A673 (cell line): ENCODE measurements around the gene CACNA2D2. TPM values are rescaled to one million over a fixed set of nuclear protein-coding genes. Genes with fewer than 3 reads are reported as not detected.
A peak's percentile ranks its signal among the peaks of the same experiment; 100 is the strongest.

ENCODE experiments used
- BruUV-seq: library from RNA; stranded (reverse); fragments of 400-500 nt; replicated peaks from 2 replicates; lab custom pipeline; 2021; lab: Mats Ljungman, UMichigan
- CTCF ChIA-PET: fragments of 300-600 bp; sonication (Branson Sonifier 250); formaldehyde crosslinking; loops from one replicate; lab custom pipeline; 2022; ENCODE audit warnings: antibody characterized with exemption; lab: Charles Lee
- POLR2A ChIA-PET: fragments of 300-600 bp; sonication (Branson Sonifier 250); formaldehyde crosslinking; loops from one replicate; lab custom pipeline; 2022; ENCODE audit warnings: antibody characterized with exemption; ENCODE audit not compliant: low non-redundant PET; lab: Charles Lee
- DNase-seq: peaks from one replicate; pipeline ENCODE4 v3.0.0-alpha.2; 2015; ENCODE audit warnings: low spot score
- H3K27ac ChIP-seq: fragments of 200-600 bp; sonication (generic); 2 replicates; pipeline ENCODE4 v1.5.1; 2016; ENCODE audit warnings: mixed run types, low read depth, mild to moderate bottlenecking, mixed read lengths, antibody characterized with exemption, low read length; ENCODE audit not compliant: poor library complexity, severe bottlenecking
- H3K27me3 ChIP-seq: fragments of 200-600 bp; sonication (generic); replicated peaks from 2 replicates; pipeline ENCODE4 v1.6.1; 2017; ENCODE audit warnings: mixed run types, low read depth, mild to moderate bottlenecking, mixed read lengths, antibody characterized with exemption, low read length; ENCODE audit not compliant: insufficient read depth, poor library complexity
- H3K36me3 ChIP-seq: fragments of 200-600 bp; sonication (generic); 2 replicates; pipeline ENCODE4 v1.6.1; 2016; ENCODE audit warnings: mixed run types, mild to moderate bottlenecking, mixed read lengths, antibody characterized with exemption, low read length; ENCODE audit not compliant: insufficient read depth, poor library complexity, severe bottlenecking
- H3K4me1 ChIP-seq: fragments of 200-600 bp; sonication (generic); 2 replicates; pipeline ENCODE4 v1.6.1; 2017; ENCODE audit warnings: mixed run types, mild to moderate bottlenecking, mixed read lengths, antibody characterized with exemption, low read length; ENCODE audit not compliant: insufficient read depth, poor library complexity, severe bottlenecking
- H3K4me3 ChIP-seq: fragments of 200-600 bp; sonication (generic); 2 replicates; pipeline ENCODE4 v1.5.1; 2016; ENCODE audit warnings: low read depth, mixed run types, mild to moderate bottlenecking, mixed read lengths, low read length; ENCODE audit not compliant: poor library complexity, severe bottlenecking
- H3K9me3 ChIP-seq: fragments of 200-600 bp; sonication (generic); 2 replicates; pipeline ENCODE4 v1.6.1; 2016; ENCODE audit warnings: mixed run types, low read depth, mild to moderate bottlenecking, mixed read lengths, antibody characterized with exemption, low read length; ENCODE audit not compliant: poor library complexity, severe bottlenecking
- EZH2 ChIP-seq: fragments of 200-600 bp; sonication (generic); IDR thresholded peaks from 2 replicates; pipeline ENCODE4 v1.6.1; 2017; ENCODE audit warnings: borderline replicate concordance, low read depth, mild to moderate bottlenecking, mixed read lengths, antibody characterized with exemption, low read length; ENCODE audit not compliant: poor library complexity, severe bottlenecking
- intact Hi-C: fragments of 100-400 bp; cut with micrococcal nuclease; formaldehyde crosslinking; loops from one replicate; pipeline ENCODE4 v1.10.0; 2022; ENCODE audit not compliant: unreplicated experiment
- total RNA-seq: library from RNA; stranded (reverse); gene quantifications from 2 replicates; pipeline ENCODE4 v1.2.3, GENCODE V29; 2021
- TF ChIP-seq, protein P1 (sequence below): fragments of 300-800, 200-600 bp; sonication (generic); conservative IDR thresholded peaks from 2 replicates; pipeline ENCODE4 v1.5.1; 2017; ENCODE audit warnings: low read depth, mild to moderate bottlenecking, antibody characterized with exemption, low read length, moderate library complexity, mixed read lengths

The CACNA2D2 gene
- total RNA-seq, 1 experiment from 2014 or later, result 0.17 TPM

DNA sequence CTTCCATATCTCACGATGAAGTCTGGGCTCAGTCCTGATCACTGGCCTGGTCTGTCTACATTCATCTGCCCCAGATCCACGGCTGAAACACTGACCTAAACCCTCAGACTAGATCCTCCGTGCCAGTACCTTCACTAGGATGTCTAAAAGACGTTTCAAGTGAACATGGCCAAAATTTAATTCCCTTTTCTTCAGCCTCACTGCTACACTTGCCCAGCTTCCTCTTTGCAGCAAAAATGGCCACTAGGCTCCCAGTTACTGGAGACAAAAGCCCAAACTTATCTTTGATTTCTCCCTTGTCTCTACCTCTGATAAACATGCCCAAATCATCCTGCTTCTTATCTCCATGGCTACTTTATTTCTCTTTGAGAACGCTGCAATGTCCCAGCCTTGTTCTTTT, 164.5 kb downstream of the CACNA2D2 start:
- Histone ChIP-seq H3K36me3 (no peaks in the 10 kb centered on the region), H3K9me3 (no peaks in the 10 kb centered on the region), H3K27me3 (no peaks in the 10 kb centered on the region), H3K4me3 (no peak overlapping the region), H3K27ac (no peak overlapping the region), H3K4me1 (no peaks in the 10 kb centered on the region)
- ChIA-PET POLR2A (interaction anchor here (0.7 kb wide), 1 partner anchor 10 kb away, joined by 27 read pairs; no protein-coding TSS in a partner anchor), CTCF (no interaction called here)
- BruUV-seq, result no TSS peak
- TF ChIP-seq, protein P1, sequence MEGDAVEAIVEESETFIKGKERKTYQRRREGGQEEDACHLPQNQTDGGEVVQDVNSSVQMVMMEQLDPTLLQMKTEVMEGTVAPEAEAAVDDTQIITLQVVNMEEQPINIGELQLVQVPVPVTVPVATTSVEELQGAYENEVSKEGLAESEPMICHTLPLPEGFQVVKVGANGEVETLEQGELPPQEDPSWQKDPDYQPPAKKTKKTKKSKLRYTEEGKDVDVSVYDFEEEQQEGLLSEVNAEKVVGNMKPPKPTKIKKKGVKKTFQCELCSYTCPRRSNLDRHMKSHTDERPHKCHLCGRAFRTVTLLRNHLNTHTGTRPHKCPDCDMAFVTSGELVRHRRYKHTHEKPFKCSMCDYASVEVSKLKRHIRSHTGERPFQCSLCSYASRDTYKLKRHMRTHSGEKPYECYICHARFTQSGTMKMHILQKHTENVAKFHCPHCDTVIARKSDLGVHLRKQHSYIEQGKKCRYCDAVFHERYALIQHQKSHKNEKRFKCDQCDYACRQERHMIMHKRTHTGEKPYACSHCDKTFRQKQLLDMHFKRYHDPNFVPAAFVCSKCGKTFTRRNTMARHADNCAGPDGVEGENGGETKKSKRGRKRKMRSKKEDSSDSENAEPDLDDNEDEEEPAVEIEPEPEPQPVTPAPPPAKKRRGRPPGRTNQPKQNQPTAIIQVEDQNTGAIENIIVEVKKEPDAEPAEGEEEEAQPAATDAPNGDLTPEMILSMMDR, result no peak
- TF ChIP-seq EZH2, result no peak
- intact Hi-C loops, result no loop called here
- DNase-seq, result no peak

DNA sequence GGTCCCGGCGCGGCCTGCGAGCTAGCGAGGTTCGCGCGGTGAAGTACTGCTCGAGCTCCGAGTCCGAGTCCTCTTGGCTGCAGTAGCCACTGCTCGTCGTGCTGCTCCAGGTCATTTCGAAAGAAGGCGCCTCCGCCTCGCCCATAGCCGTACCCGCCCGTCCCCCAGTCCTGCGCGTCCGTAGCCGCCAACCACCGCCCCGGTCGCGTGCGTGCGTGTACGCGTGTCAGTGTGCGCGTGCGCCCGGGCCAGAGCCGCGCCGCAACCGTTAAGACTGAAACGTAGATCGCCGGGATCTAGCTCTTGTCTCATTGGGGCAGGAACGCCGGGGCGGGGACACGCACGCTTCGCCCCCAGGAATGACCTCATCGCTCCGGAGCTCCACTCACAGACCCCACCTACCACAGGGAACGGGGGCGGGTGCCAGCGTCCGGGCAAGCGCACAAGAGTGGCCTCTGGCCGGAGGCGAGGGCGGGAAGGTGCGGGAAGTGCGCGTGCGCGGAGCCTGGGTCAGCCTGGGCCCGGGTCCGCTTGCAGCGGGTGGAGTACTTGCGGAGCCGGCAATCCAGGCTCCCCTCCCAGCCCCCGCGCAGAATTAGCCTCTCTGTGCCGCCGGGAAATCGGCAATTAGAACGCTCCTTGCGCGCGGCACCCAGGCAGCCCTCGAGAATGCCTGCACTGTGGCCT, 166.1 kb downstream of the CACNA2D2 start:
- H3K36me3 ChIP-seq, result no peaks in the 10 kb centered on the region
- no peaks in the 10 kb centered on the region for H3K9me3 ChIP-seq
- peak; percentile 95 for DNase-seq
- ChIA-PET CTCF (interaction anchor here (0.5 to 1.5 kb wide), 3 partner anchors 9 to 1052 kb away, joined by 4 to 6 read pairs (median 4); partner anchors contain the start of gene TUSC2), POLR2A (interaction anchor here (1.1 kb wide), 1 partner anchor 9 kb away, joined by 4 read pairs; the partner anchor contains the start of gene TUSC2)
- H3K27ac ChIP-seq, result peak overlapping the region; percentile 90
- BruUV-seq, result no TSS peak
- no peak for TF ChIP-seq EZH2
- TF ChIP-seq, protein P1, result no peak
- H3K27me3 ChIP-seq, result no peaks in the 10 kb centered on the region
- peak overlapping the region; percentile 82 for H3K4me3 ChIP-seq
- intact Hi-C loops, result no loop called here
- H3K4me1 ChIP-seq, result no peaks in the 10 kb centered on the region

DNA sequence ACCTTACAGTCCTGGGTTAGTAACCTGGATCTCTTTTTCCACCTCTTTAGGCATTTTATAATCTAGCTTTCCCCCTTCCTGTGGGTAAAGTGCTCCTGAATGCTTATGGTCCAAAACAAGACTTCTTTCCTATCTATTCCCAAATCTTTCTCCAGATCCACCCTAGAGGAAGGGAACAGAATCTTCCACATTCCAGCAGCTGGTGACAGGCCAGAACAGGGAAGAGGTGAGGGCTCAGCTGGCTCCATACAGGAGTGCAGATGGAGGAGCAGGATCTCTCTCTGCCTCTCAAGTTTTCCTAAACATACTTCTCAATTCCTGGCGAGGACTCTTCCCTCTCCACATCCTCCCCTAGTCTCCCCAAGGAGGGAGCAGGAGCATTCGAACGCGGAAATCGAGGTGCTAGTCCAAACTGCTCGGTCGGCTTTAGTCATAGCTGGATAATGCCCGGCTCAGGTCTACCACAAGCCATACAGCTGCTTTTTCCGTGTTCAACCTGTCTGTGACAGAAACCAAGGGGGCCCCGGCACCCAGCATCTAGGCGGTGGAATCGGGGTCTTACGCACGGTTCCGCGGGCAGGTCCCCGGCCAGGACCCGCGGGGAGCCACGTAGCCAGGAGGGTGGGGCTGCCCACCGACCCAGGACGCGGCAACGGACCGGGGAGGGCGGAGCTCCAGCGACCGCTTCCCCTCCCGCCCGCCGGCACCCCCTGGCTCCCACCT, 166.8 kb downstream of the CACNA2D2 start:
- no peaks in the 10 kb centered on the region for H3K27me3 ChIP-seq
- intact Hi-C loops, result no loop called here
- H3K27ac ChIP-seq, result peak overlapping the region; percentile 90
- DNase-seq, result no peak
- peak overlapping the region; percentile 82 for H3K4me3 ChIP-seq
- no peaks in the 10 kb centered on the region for H3K9me3 ChIP-seq
- H3K4me1 ChIP-seq, result no peaks in the 10 kb centered on the region
- POLR2A ChIA-PET, result interaction anchor here (1.1 kb wide), 1 partner anchor 8 kb away, joined by 4 read pairs; the partner anchor contains the start of gene TUSC2
- CTCF ChIA-PET, result interaction anchor here (0.5 to 1.5 kb wide), 3 partner anchors 8 to 1053 kb away, joined by 4 to 6 read pairs (median 4); partner anchors contain the start of gene TUSC2
- TF ChIP-seq EZH2, result no peak
- TSS peak; percentile 64 for BruUV-seq
- peaks cover 5% of the 10 kb centered on the region for H3K36me3 ChIP-seq
